ENCODE results near the gene RASAL2. TPM values are rescaled to one million over a fixed set of nuclear protein-coding genes. Genes with fewer than 3 reads are reported as not detected.

Gene RASAL2
- total RNA-seq, 1 donor from 2014 or later: 7.7 TPM

GRCh38 chr1:178484698-178485225 lies 390.9 kb downstream of the RASAL2 start:
- DNase-seq (ENCODE audit: low read depth): no peak
- no peak for TF ChIP-seq CTCF (conservative IDR thresholded peaks at IDR 0.05; ENCODE audit: low read depth, low read length)
- no peak overlapping the region for H3K4me3 ChIP-seq (ENCODE audit: low read depth, low read length)

- no peak for DNase-seq (ENCODE audit: low read depth)
- TF ChIP-seq CTCF (conservative IDR thresholded peaks at IDR 0.05; ENCODE audit: low read depth, low read length): no peak
- H3K4me3 ChIP-seq (ENCODE audit: low read depth, low read length): no peak overlapping the region
Observed at GRCh38 chr1:178485541-178485981, 391.7 kb downstream of the RASAL2 start.

GRCh38 chr1:178486100-178487069 lies 392.5 kb downstream of the RASAL2 start:
- H3K4me3 ChIP-seq (ENCODE audit: low read depth, low read length): no peak overlapping the region
- TF ChIP-seq CTCF (conservative IDR thresholded peaks at IDR 0.05; ENCODE audit: low read depth, low read length): no peak

GRCh38 chr1:178487070-178487615 lies 393.2 kb downstream of the RASAL2 start:
- no peak overlapping the region for H3K4me3 ChIP-seq (ENCODE audit: low read depth, low read length)
- no peak for TF ChIP-seq CTCF (conservative IDR thresholded peaks at IDR 0.05; ENCODE audit: low read depth, low read length)
- DNase-seq (ENCODE audit: low read depth): no peak

More at GRCh38 chr1:178486100-178487069, 392.5 kb downstream of the RASAL2 start:
- no peak for DNase-seq (ENCODE audit: low read depth)

- H3K4me3 ChIP-seq (ENCODE audit: low read depth, low read length): no peak overlapping the region
- TF ChIP-seq CTCF (conservative IDR thresholded peaks at IDR 0.05; ENCODE audit: low read depth, low read length): no peak
- DNase-seq (ENCODE audit: low read depth): no peak
Observed at GRCh38 chr1:178488393-178488792, 394.5 kb downstream of the RASAL2 start.

GRCh38 chr1:178489399-178489798 lies 395.5 kb downstream of the RASAL2 start:
- TF ChIP-seq CTCF (conservative IDR thresholded peaks at IDR 0.05; ENCODE audit: low read depth, low read length): no peak
- no peak for DNase-seq (ENCODE audit: low read depth)
- H3K4me3 ChIP-seq (ENCODE audit: low read depth, low read length): no peak overlapping the region

All from epithelial cell of proximal tubule (primary cell).